Measurements from ENCODE around the gene HSF4.

The HSF4 gene

DNA sequence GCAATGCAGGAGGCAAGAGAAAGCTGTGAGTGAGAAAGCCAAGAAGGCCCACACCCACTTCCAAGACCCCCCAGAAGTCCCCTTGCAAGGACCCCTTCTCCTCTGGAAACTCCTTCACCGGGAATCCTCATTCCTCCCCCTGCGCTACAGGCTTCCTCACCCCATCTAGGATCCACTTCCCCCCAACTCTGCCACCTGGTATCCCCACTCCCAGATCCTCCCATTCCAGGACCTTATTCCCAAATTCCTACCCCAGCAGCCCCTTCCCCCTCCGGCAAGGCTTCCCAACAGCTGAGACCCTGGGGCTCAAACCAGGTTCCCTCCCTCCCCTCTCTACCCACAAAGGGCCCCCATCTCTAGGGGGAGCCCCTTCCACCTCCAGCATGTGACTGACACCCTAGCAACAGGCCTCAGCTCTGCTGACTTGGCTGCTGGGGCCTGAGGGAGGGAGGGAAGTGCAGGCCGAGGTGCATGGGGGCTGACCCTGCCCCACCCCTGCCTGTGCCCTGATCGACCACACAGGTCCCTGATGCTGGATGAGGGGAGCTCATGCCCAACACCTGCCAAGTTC, 2.1 kb downstream of the HSF4 start:
- DNase-seq (ENCODE audit: low read depth in 2 of 2), result no peak

DNA sequence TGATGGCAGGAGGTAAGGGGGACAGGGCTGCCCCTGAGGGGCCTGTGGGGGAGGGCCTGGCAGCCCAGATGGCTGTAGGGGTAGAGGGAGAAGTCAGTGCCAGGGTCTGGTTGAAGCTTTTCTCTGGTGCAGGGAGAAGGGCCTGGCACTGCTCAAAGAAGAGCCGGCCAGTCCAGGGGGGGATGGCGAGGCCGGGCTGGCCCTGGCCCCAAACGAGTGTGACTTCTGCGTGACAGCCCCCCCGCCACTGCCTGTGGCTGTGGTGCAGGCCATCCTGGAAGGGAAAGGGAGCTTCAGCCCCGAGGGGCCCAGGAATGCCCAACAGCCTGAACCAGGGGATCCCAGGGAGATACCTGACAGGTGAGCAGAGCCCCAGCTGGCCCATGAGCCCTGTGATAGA, 3.0 kb downstream of the HSF4 start:
- no peak for DNase-seq (ENCODE audit: low read depth in 2 of 2)

DNA sequence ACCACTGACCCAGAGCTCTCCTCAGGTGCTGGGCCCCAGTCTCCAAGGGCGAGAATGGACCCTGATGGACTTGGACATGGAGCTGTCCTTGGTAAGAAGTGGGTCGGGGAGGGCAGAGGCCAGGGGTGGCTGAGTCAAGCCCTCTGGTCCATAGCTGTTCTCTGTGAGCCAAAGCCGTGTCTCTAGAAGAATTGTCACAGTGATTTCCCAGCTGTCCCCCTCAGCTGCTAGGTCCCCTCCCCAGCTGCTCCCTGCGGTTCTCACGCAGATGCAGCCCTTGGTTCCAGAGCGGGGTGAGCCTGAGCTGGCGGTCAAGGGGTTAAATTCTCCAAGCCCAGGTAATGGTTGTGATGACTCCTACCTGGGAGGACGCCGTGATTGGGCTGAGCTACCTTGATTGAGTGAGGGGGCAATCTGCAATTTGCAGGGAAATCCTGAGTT, 4.5 kb downstream of the HSF4 start:
- no peak for DNase-seq (ENCODE audit: low read depth in 2 of 2)

DNA sequence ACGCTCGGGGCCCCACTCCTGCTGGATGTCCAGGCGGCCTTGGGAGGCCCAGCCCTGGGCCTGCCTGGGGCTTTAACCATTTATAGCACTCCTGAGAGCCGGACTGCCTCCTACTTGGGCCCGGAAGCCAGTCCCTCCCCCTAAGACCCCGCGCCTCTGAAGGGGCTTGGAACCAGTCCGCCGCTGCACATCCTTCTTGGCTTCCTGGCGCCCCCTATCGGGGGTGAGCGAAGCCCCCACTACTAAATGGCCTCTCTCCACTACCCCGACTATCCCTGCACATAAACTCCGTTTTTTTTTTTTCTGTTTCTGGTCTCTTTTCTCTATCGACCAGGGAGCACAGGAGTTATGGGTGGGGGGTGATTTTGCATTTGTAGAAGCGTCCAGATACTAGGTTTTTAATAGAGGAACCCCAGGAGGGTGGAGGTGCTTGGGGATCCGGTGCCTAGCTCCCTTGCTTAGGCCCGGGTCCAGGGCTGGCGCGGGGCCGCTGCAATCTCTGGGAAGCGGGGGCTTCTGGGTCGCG, 5.2 kb downstream of the HSF4 start:
- DNase-seq (ENCODE audit: low read depth in 2 of 2), result no peak

DNA sequence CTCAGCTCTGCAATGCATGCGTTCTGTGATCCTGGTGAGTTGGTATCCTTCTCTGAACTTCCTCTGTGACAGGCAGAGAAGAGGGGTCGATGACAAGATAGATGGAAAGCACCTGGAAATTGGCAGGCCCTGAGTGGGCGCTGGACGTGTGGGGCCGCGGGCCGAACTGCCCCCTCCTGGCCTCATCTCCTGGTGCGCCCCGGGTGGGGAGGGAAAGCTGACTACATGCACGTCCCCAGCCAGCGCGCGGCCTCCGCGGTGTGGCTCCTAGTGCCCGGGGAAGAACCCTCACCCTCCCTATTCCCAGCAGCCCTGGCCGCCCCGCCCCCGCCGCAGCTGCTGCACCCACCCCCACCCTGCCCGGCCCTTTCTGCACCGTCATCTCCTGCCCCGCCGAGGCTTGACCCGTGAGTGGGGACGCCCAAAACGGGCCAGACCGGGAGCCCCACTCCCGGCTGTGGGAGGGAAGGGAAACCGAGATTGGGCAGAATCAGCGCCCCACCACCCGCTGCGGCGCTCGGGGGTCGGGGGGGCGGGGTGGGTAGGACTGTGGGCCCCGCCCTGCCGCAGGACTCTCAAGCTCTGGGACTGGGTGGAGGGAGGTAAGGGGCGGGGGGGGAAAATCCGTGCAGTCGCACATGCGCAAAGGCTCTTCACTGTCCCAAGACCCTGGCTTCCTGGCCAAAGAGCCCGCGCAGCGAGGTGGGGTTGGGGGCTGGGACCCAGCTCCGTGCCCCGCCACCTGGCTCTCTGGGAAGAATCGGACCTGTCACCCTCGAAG, 5.8 kb downstream of the HSF4 start, which contains the start of gene NOL3:
NOL3 (plus strand) TSS at position 371 of the 781 bp plus-strand sequence.
- peak in 1 of 2 donors; percentile 12 for DNase-seq (ENCODE audit: low read depth in 2 of 2)

DNA sequence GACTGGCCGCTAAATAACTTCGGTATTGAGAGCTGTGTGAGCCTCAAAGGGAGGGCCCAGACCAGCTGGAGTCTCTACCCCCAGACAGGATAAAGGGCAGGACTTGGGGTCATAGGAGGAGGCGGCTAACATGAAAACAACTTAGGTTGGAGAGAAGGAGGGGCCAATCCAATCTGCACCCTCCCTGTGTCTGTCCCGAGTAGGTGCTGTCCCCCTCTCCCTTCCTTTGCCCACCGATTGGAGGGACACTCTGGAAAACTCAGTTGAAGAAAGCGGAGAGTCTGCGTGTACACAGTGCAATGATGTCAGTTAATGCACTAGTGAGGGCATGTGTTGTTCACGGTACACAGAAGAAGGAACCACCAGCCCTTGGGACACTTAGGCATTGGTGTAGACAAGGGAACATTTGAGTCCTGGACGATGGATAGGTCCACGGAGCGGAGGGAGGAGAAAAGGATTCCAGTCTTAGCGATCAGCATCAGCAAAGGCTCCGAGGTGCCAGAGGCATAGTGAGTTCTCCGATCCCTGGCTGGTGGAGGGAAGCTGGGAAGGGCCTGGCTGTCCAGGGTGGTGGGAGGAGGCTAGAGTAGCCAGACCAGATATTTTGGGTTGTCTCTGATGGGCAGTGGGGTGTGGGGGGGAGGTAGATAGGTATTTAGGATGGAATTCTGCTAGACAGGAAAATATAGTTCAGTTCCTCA, 6.6 kb downstream of the HSF4 start:
- no peak for DNase-seq (ENCODE audit: low read depth in 2 of 2)

DNA sequence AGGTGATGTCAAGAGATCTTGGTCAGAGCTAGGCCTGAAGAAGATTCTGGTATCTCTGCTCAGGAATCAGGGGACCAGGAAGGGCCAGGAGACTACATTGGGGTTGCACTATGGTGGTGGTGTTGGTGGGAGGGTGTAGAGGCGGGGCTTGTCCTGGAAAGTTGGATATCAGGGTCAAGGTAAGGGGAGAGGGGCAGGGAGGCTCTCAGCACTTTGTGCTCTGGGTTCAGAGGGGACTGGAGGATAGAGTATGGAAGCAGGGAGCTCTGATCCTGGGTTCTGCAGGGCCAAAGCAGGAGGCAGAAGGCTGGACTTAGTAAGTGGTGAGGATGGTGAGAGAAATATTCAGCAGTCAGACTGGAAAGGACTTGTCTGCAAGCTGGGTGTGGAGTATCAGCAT, 8.8 kb downstream of the HSF4 start:
- no peak for DNase-seq (ENCODE audit: low read depth in 2 of 2)

DNA sequence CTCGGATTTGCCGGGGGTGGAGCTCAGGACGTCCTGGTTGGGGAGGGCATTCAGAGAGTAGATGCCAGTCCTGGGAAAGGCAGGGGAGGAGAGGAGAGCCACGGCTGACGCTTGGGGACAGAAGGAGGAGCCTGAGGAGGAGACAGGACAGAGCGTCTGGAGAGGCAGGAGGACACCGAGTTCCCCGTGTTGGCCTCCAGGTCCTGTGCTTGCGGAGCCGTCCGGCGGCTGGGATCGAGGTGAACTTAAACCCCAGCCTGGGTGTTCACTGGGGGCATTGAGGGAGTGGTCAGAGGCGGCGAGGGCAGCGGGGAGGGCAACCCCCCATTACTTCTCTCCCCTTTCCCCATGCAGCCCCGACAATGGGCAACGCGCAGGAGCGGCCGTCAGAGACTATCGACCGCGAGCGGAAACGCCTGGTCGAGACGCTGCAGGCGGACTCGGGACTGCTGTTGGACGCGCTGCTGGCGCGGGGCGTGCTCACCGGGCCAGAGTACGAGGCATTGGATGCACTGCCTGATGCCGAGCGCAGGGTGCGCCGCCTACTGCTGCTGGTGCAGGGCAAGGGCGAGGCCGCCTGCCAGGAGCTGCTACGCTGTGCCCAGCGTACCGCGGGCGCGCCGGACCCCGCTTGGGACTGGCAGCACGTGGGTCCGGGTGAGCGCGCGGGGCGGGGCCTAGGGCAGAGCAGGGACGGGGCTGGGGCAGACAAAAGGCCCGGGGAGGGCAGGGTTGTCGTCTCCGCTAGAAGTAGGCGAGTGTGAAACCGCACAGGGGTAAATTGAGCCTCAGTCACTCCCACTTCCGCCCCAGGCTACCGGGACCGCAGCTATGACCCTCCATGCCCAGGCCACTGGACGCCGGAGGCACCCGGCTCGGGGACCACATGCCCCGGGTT, 9.5 kb downstream of the HSF4 start:
- peak; percentile 17 to 43 for DNase-seq (ENCODE audit: low read depth in 2 of 2)

DNA sequence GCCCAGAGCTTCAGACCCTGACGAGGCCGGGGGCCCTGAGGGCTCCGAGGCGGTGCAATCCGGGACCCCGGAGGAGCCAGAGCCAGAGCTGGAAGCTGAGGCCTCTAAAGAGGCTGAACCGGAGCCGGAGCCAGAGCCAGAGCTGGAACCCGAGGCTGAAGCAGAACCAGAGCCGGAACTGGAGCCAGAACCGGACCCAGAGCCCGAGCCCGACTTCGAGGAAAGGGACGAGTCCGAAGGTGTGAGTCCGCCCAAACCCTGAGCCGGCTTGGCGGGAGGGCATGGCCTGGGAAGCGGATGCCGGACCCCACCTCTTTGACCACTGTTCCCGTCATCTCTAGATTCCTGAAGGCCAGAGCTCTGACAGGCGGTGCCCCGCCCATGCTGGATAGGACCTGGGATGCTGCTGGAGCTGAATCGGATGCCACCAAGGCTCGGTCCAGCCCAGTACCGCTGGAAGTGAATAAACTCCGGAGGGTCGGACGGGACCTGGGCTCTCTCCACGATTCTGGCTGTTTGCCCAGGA, 10.2 kb downstream of the HSF4 start:
- no peak for DNase-seq (ENCODE audit: low read depth in 2 of 2)

DNA sequence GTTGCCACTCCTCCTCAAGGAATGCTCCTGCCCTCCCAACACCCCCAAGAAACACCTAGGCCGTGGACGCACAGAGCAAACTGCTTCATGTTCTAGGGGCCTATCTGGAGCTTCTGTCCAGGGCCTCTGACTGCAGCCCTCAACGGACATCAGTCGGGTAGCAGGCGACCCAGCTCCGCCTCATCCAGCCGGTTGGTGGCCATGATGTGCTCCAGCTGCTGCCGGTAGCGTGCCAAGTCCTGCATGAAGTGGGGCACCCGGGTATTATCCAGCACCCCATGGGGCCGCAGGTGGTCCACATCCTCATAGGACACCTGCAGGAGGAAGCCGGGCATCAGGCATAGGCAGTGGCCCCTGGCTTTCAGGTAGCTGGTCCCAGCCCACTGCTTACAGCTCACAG, 12.1 kb downstream of the HSF4 start:
- DNase-seq (ENCODE audit: low read depth in 2 of 2), result no peak

DNA sequence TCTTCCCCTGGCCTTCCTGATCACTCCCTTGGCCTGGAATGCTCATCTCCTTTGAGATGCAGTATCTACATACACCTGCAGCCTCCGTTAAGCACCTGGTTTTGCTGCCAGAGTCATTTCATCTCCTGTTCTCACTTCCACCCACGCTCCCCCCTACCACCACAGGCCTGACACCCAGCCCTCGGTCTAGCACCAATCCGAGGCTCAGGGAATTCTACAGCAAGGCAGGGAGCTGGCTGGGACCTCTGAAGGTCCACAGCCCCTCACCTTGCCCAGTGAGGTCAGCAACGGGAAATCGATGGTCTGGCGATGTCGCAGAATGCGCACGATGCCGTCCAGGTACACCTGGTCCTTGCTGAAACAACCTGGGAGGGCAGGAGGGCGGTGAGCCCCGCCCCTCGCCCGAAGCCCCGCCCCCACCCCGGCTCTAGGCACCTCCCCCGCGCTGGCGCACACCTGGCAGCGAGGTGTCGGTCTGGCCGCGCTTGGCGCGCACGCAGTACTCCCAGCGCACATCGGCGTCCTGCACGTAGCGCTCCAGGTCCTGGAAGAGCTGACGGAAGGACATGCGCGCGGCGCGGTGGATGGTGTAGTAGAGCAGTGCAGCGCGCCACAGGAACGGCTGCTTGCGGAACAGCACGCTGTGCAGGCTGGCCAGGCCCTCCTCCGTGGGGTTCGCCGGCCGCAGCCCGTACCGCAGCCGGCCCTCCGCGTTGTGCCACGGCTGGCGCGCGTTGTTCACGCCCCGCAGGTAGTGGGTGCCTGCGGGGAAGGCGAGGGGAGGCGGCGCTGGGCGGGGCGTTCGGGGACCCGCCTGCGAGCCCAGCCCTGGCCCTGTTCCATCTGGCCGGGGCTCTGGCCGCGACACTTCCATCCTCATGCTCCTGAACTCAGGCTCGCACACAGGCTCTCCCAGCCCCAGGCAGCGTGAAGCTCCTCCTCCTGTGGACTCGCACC, 13.5 kb downstream of the HSF4 start:
- no peak for DNase-seq (ENCODE audit: low read depth in 2 of 2)

DNA sequence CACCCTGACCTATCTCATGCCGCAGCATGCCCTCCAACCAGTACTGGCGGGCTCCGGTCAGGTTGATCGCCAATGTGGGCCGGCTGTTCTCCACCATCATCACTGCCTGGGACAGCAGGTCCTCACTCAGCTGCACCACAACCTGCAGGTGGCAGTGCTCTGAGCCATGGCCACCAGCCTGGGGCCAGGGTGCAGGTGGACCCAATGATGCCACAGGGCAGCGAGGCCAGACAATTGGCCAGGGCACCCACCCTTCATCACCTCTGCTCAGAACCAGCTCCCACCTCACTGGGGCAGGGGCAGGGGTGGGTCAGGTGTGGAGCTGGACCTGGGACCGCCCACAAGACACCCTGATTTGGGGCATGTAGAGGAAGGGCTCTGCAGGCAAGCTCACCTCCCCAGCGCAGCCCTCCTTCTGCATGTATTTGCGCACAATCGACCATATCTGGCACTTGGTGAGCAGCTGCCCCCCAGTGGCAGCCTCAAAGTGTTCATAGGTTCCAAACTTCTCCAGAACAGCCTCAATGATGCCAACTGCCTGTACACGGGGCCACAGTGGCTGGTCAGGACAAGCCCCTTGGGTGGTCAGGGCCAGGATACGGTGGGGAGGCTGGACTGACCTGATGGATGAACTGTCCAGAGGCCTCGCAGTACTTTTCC, 15.0 kb downstream of the HSF4 start:
- no peak for DNase-seq (ENCODE audit: low read depth in 2 of 2)

DNA sequence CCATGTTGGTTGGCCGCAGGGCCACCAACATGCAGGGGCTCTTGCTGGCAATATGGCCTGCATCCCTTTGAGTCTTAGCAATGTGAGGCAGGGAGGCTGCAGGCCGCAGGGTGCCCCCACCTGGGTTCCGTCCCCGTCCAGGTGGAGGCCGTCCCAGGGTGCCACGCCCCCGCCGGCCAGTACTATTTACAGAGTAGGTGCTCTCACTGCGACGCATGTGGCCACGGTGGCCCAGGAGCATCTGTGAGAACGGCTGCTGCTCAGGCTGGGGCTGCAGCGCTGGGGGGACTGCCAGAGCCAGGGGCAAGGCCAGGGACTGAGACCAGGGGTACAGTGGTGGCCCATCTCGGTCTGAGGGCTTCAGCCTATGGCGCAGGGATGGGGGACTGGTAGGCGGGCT, 15.6 kb downstream of the HSF4 start:
- DNase-seq (ENCODE audit: low read depth in 2 of 2), result no peak

DNA sequence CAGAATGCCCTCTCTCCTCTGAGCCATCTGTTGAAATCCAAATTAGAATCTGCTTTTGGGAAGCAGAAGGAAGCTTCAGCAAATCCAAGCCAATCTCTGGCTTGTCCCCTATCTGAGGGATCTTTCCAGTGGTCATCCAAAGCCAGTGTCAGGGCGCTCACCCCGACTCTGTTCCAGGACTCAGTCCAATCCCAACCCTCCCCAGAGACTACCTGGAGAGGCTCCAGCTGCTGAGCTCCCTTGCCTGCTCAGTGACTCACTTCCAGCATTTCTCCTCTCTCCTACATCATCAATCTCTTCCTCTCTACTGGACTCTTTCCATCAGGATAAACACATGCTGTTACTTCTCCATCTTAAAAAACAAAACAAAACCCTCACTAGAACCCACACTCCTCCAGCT, 16.8 kb downstream of the HSF4 start:
- no peak for DNase-seq (ENCODE audit: low read depth in 2 of 2)

DNA sequence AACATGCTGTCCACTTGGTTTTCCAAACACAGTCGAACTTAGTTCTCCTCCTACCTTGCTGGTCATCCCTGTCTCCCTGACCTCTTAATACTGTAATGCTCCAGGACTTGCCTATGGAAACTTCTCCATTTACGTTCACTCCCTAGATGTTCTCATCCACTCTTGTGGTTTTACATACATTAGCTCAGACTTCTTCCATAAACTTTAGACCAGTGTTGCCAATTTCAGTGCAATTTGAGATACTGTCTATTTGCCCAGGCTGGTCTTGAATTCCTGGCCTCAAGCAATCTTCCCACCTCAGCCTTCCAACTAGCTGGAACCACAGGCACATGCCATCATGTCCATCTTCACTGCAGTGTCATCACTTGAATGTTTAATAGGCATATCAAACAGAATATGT, 17.7 kb downstream of the HSF4 start:
- DNase-seq (ENCODE audit: low read depth in 2 of 2), result no peak

DNA sequence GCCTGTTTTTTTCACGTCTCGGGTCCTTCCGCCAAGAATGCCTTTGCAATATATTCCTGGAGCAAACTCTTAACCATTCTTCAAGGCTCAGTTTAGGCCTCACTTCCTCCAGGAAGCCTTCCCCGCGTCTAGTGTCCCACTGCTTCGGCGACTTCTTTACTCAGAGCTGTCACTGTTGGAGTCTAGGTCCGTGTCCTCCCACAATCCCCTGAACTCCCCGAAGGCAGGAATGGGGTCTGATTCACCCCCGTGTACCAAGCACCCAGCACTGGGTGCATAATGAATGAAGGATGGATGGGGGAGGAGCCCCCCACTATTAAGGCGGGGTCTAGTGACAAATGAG, 18.7 kb downstream of the HSF4 start:
- no peak for DNase-seq (ENCODE audit: low read depth in 2 of 2)

DNA sequence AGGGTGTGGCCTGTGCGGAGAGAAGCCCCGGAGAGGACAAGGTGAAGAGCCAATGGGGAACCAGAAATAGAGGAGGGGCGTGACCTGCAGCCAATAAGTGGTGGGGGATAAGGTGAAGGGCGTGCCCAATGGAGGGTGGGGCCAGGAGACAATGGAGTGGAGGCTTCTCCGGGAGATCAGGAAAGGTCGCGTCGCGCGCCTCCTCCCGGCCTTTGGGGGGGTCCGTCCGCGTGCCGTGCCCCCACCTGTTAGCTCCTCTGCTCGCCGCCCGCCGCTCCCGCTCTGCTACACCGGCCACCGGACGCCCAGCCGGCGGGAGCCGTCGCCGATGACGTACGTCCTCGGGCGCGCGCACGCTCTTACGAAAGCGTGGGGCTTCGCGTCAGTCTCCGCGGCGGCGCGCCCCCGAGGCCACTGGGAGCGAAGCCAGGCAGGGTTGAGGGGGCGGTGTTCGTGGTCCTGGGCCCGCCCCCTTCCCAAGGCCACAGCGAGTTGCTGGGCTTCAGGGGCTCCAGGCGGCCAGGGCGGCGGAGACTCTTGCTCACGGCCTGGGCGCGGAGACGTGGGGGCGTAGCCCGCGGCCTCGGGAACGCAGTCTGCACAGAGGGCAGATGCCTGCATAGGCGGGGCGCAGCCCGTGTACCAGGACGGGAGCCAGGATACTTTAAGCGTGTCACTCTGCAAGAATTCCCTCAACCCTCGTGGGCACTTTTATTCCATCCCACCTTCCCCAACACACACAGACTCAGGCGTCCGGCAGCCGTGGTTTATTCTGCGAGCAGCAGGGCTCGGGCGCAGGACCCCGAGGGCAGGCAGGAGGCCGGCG, 19.3 kb downstream of the HSF4 start, which contains the start of gene MATCAP1:
MATCAP1 (minus strand) TSS at position 337 of the 826 bp plus-strand sequence. CDS start 3,353 bp downstream, outside the sequence.
- peak; percentile 88 to 92 for DNase-seq (ENCODE audit: low read depth in 2 of 2)

DNA sequence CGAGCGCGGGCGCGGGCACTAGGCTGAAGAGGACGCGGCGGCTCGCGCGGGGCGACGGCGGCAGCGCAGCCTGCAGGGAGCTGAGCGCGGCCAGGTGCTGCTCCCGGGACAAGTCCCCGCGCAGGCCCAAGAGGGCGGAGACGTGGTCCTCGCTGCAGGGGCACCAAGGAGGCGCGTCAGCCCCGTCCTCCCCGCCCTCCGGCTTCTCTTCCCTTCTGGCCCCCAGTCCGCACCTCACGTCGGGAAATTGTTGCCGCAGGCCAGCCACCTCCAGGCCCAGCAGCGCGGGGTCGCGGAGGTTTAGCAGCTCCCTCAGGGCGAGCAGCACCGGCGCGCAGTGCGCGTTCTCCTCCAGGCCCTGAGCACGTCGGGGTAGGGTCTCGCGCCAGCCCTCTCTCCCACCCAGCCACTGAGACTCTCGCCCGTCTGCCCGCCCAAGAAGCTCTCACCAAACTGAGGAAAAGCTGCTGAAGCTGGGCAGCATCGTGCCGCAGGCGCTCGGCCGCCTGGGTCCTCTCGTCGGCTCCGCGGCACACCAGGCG, 20.0 kb downstream of the HSF4 start:
- DNase-seq (ENCODE audit: low read depth in 2 of 2), result no peak
